Measurements from ENCODE around the gene ARHGAP31.
"Not testable (repeated sequence)": the region's sequence is repeated elsewhere in the genome, so short reads cannot be mapped to it uniquely, and the experiment has no call there.

The ARHGAP31 gene

DNA sequence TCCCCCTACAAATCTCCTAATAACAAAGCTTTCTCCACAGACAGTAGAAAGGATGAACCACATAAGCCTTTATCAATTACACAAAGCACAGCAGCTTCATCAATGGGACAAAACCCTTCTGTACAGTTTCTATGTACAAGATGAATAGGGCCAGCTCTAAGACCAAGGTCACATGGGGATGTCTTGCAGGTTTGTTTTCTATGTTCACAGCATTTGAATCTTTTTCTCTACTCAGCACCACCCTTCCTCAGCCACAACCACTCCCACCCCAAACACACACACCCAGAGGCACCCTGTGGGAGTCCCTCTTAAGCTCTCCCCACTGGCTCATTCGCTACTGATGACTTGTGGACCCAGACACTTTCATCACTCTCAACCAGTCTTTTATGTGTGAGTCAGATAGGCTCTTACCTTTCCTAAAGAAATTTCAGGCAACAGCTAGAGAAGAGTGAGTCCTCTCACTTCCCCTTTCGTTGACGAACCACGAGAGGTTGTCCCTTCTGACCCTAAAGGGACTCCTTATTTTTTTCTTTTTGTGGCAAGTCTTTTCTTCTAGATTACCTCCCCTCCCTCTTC, 57.9 kb downstream of the ARHGAP31 start:
- DNase-seq: peak in 1 of 4 experiments; percentile 3

DNA sequence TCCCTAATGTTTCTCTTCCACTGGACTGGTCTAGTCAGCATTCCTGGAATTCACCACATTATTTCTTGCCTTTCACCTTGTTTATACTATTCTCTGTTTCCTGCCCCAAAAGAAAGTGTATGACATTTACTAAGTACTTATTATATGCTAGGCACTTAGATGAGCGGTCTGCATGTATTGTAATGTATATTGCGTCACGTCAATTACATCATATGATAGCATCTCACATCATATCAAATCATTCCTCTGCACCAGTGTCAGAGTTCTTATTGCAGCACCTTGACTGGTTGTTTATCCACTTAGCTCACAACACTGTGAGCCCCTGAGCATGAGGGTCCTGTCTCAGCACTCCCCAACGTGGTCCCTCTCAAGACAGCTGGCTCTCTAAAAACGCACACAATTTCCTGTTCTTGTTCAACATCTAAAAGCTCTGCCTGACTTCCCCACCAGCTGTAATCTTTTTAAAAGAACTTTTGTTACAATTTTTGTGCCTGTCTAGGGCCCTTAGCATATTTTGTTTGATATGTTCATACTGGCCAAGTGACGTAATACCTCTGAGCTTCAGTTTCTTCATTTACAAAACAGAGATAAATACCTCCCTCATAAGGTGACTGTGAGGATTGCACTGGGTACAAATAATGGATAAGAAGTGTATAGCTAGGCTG, 58.8 kb downstream of the ARHGAP31 start:
- no peak for DNase-seq

DNA sequence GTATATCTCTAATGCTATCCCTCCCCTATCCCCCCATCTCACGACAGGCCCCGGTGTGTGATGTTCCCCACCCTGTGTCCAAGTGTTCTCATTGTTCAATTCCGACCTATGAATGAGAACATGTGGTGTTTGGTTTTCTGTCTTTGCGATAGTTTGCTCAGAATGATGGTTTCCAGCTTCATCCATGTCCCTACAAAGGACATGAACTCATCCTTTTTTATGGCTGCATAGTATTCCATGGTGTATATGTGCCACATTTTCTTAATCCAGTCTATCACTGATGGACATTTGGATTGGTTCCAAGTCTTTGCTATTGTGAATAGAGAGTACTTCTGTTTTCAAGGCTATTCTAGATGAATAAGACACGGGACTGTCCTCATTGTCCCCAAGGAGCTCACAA, 61.4 kb downstream of the ARHGAP31 start:
- DNase-seq: not testable (repeated sequence)

DNA sequence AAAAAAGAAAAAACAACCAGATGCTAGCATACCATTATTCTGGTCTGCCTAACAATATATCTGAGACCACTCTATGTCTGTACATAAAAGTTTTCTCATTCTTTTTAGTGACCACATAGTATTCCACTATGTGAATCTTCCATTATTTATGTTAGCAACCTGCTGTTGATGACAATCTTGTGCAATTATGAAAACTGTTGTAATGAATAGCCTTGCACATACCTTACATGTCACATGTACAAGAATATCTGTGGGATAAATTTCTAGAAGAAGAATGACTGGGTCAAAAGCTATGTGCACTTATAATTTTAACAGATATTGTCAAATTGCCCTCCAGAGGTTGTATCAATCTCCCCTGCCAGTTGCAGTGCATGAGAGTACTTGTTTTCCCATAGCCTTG, 62.5 kb downstream of the ARHGAP31 start:
- DNase-seq: no peak

DNA sequence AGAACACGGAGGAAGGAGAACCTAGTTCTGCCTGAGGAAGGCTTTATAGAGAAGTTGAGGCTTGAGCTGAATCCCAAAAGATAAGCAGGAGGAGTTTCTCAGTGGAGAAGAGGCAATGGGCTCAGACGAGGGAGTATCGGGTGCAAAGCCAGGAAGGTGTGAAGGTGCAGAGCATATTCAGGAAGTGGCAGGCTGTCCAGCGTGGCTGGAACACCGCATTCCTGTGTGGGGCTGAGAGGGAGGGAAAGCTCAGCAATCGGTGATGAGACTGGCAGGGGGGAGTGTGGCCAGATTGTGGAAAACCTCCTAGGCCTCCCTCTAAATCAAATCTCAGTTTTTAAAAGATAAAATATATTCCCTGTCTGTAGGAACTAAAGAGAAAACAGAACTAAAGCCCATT, 63.0 kb downstream of the ARHGAP31 start:
- DNase-seq: no peak

DNA sequence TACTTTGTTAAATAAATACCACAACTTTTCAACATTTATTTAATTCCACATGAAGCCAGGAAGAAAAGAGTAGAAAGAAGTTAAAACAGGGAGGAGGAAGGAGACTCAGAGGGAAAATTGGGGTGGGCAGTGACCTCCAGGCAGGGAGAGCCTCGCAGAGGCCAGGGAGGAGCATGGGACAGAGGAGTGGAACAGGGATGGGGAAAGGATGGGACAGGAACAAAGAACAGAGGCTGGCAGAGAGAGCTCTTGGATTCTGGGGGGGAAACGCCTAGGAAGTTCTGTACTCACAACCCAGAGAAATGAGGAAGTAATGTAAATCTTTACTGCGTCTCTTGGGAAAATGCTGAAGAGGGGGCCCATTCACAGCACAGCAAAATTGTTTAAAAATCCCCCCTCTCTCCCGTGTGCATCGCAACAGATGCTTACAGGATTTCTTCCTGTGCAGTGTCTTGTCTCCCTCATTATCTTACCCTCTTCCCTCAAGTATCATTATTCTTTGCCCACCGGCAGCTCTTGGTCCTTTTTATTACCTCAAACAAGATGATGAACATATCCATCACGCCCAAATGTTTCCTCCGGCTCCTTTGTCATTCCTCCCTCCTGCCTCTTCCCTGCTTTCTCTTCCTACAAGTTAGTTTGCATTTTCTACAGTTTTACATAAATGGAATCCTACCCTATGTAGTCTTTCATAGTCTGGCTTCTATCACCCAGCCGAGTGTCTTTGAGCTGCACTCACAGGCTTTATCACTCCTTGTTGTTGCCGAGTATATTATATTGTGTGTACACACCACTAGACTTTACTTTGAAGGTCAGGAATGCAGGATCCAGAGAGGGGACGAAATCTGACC, 65.5 kb downstream of the ARHGAP31 start:
- DNase-seq: no peak

DNA sequence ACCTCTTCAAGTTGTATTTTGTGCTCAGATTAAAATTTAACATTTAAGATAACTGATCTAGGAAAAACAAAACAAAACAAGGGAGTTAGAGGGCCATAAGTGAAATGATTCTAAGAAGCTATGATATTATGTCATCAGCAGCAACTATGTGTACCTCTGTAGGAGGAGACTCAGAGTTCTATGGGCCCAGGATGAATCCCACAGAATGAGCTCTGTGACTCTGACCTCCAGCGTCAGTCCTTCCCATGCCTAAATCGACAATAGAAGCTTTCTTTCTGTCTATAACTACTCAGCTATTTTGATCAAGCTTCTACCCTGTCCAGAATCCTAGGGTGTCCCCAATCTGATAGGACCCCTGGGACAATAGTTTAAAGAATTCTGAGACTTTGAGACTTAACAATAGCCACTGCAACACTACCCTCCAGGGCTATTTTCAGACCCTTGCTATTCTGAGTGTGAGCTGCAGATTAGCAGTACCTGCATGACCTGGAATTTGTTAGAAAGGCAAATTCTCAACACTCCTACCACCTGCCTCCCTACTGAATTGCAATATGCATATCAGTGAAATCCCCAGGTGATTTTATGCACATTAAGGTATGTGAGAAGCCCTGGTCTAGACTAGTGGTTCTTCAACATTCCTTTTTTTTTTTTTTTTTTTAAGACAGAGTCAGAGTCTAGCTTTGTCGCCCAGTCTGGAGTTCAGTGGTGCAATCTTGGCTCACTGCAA, 66.7 kb downstream of the ARHGAP31 start:
- no peak for DNase-seq

DNA sequence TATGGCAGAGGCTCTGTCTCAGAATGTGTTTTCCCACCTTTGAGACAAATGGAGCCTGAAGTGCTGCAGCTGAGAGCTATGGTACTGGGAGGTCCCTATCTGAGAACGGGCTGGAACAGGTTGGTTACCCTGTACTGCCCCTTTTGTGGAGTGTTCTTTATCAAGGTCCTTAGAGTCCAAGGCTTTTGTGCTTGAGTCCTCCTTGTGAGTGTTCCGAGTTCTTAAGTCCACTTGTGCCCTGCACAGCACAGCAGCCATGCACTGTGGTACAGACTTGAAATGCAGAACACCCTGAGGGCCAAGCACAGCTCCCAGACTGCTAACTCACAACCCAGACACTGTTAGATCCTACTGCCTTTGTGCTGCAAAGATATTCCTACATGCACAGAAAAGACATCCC, 67.8 kb downstream of the ARHGAP31 start:
- DNase-seq: no peak

DNA sequence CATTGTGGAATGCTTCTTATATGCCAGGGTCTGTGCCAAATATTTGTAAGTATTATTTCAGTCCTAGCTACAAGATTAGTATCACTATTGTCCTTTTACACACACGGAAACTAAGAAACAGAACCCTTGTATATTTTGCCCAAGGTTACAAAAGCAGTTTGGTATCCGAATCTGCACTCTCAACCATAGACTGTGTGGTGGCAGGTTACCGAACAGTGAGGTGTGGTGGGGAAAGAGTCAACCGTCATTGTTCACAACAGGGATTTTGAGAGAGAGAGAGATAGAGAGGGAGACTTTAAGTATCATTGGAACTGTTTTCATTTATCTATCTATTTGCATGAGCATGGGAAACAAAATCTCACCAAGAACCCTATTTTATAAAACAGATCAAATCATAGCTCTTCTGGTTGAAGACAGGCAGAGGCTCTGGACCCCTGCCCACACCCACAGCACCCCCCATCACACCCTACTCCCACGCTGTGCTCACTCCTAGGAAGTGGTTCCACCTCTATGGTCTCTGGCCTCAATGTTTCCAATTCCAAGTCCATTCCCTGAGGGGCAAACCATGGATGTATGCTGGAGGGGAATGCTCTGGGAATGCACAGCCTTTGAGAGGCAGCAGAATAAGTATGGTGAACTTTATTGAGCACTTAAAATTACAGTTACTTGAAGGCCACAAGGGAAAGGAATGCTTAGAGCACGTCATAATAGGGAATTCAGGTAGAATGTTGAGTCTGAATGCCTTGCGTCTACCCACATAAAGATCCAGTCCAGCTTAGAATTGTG, 69.0 kb downstream of the ARHGAP31 start:
- DNase-seq: no peak

DNA sequence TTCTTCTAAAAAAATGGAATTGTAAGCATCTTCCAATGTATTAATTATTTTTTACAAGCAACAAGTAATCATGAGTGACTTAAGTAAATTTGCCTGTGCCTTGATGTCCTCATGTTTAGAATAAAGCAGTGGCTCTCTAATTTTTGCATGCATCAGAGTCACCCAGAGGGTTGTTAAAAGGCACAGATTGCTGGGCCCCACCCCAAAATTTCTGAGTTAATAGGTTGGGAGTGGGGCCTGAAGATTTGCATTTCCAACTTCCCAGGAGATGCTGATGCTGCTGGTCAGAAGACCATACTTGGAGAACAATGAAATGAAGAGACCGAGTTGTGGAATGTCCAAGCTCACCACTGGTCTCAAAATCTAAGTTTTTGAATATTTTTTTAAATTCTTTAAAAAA, 70.2 kb downstream of the ARHGAP31 start:
- DNase-seq: no peak

DNA sequence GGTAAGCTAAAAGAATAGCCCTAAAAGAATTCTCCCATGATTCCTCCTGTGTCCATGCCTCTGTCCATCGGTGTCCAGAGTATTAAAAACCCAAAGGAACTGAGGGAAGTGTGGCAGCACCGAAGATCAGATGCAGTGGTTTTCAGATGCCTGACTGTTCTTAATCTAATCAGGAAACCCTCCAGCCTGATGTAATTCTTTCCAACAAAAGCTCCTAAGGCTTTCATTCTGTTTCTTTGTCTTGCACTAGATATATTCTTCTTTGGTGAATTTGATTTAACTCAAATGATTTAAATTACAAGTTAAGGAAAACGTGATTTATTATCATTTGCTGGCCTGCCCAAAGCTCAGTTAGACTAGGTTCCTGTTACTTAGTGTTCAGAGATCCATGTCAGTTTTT, 71.2 kb downstream of the ARHGAP31 start:
- no peak for DNase-seq

DNA sequence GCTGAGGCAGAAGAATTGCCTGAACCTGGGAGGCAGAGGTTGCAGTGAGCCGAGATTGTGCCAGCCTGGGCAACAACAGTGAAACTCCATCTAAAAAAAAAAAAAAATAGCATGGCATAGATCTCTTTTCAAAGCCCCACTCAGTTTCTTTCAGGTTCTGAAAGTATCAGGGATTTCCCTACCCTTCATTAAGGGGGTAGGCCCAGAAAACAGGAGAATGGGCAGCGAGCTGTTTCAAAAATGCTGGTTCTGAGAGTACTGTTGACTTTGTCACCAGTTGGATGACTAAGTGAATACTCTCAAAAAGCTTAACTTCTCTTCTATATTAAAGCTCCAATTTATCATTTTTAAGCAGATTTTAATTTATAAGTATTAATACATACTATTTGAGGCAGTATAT, 72.8 kb downstream of the ARHGAP31 start:
- DNase-seq: no peak

DNA sequence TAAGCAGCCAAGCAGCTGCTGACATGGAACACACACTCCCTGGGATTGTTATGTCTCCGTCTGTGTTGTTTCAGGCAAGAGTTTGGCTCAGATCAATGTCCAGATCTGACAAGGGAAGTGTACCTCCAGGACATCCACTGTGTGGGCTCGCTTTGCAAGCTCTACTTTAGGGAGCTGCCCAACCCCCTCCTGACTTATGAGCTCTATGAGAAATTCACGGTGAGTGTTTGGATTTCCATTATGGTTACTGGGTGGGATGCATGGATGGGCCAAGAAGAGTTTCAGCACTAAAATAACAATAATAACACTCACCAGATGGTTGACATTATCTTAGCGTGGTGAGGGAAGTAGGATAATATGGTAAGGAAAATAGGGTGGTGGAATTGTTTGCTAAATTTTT, 74.1 kb downstream of the ARHGAP31 start:
- DNase-seq: no peak

DNA sequence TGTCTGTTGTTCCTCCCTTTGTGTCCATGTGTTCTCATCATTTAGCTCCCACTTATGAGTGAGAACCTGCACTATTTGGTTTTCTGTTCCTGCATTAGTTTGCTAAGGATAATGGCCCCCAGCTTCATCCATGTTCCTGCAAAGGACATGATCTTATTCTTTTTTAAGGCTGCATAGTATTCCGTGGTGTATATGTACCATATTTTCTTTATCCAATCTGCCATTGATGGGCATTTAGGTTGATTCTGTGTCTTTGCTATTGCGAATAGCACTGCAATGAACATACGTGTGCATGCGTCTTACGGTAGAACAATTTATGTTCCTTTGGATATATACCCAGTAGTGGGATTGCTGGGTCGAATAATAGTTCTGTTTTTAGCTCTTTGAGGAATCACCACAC, 77.6 kb downstream of the ARHGAP31 start:
- not testable (repeated sequence) for DNase-seq

DNA sequence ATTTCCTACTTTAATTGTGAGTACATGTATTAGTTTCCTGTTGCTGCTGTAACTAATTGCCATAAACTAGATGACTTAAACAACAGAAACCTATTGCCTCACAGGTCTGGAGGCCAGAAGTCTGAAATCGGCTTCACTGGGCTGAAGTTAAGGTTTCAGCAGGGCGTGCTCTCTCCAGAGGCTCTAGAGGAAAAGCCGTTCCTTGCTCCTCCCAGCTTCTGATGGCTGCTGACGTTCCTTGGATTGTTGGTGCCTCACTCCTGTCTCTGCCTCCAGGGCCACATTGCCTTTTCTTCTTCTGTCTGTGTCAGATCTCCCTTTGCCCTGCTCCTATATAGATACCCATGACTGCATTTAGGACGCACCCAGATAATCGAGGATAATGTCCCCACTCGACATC, 80.9 kb downstream of the ARHGAP31 start:
- DNase-seq: no peak

DNA sequence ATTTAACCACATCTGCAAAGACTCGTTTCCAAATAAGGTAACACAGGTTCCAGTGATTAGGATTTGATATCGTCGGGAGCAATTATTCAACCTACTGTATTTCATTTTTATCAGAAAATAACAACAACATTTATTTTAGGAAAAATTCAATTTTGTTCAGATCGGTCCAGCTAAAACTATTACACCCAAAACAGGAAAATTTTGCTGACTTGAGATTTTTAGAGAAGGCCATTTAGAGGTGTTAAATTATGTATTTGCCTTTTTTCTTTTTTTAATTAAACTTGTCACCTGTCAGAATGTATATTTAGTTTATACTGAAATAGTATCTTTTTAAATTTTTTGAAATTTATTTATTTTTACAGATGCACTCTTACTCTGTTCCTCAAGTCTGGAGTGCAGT, 81.3 kb downstream of the ARHGAP31 start:
- DNase-seq: no peak

DNA sequence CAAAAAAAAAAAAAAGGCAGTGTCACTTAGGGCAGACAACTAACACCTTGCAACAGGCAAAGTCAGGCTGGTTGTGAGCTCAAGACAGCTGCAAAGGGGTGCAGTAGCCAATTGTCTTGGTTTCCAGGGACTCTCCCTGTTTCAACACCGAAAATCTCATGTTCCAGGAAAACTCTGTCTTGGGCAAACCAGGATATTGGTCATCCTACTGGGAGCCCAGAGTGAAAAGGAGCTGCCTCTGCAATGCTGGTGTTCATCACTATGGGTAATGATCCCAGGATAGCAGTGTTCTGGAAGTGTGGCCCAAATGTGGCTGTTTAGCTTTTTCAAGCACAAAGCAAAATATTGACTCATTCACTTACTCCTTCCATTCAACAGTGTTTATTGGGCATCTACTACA, 82.6 kb downstream of the ARHGAP31 start:
- DNase-seq: no peak

DNA sequence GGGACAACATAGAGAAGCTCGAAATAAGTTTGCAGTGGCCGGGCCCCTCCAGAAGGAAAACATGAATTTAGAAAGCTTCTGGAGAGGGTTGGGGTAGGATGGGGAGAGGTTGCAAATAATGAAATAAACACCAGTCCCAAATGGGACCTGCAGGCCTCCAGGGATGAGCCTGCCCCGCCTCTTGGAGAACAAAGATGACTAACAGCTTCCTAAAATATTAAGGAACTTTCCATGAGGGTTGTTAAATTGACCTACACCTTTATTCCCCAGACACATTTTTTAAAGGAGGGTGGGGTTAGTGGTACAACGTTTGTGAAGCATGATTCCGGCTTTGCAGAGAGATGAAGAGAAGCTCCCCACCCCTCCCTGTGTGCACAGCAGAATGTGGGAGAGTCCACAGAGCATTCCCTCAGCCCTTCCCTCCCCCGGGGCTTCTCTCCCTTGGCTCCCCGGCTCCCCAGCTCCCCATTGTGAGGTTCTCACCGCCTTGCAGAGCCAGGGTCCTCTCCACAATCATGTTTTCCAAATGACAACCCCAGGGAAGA, 84.1 kb downstream of the ARHGAP31 start:
- no peak for DNase-seq

DNA sequence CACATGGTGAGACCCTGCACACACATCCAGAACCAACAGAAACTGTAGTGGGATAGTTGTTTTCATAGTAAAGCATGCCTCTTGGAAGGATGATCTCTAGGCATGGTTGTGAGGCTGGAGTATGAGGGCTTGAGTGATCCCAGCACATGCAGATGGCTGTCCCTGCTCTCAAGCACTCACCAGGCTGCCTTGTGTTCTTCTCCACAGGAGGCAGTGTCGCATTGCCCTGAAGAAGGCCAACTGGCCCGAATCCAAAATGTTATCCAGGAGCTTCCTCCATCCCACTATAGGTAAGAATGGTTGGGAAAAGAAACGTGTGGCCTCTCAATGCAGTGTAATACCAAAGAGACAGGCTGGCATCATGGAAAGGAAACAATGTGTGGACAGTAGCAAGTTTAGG, 86.5 kb downstream of the ARHGAP31 start:
- DNase-seq: no peak

DNA sequence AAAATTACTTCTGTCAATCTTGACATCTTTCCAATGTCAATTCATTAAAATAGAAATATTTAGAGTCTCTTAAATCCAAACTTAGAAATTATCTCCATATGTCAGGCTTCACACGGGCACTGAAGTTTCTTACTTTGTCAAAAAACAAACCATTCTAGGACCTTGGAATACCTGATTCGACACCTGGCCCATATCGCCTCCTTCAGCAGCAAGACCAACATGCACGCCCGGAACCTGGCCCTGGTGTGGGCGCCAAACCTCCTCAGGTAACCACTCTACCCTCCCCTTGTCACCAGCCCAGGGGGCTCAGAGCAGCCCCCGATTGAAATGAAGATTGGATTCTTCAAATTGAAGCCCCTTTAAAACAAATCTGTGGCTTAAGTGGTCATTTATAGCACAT, 88.0 kb downstream of the ARHGAP31 start:
- DNase-seq: no peak

DNA sequence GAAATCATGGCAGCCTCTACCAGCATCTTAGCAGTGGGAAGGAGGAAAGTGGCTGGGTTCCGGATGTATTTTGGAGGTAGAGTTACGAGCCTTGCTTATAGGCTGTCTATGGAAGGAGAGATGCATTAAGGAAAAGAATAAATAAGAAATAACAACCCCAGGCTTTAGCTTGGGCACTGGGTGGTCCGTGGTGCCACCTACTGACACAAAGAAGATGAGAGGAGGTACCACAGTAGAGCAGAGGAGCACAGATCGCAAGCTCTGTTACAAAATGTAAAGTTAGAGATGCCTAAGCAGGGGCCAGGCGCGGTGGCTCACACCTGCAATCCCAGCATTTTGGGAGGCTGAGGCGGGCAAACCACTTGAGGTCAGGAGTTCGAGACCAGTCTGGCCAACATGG, 94.4 kb downstream of the ARHGAP31 start:
- DNase-seq: no peak

DNA sequence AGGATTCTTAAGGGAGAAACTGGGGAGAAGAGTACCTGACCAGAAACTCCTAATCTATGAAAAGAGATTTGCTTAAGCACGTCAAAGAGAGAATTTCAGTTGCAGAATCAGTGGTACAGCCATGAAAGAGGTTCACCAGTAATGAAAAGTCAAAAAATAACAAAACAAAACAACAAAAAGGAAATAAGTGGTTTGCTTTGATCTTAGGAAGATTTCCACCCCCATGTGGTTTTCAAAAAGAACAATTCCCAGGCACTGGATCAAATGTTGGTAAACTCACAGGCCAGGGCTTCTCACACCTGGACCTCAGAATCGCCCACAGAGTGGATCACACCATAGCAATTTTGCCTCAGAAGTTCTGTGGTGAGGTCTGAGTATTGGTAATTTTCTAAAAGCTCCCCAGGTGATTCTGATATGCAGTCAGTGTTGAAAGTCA, 101.8 kb downstream of the ARHGAP31 start:
- DNase-seq: no peak
